Neural cell (in vitro differentiated cells): ENCODE results near the gene HS6ST2. TPM values are rescaled to one million over a fixed set of nuclear protein-coding genes. Genes with fewer than 3 reads are reported as not detected.

ENCODE experiments used
- H2AFZ ChIP-seq: fragments of 200-600, 300-800 bp; sonication (generic), shearing (Covaris generic); 2 replicates; pipeline ENCODE4 v1.6.0; 2014; ENCODE audit warnings: low read depth, mild to moderate bottlenecking, antibody characterized with exemption, low read length, moderate library complexity
- H3F3A ChIP-seq: fragments of 200-600 bp; shearing (Covaris generic); 2 replicates; pipeline ENCODE4 v1.6.1; 2016; ENCODE audit warnings: mild to moderate bottlenecking, moderate library complexity, mixed read lengths, antibody characterized with exemption, low read length; ENCODE audit not compliant: insufficient read depth, poor library complexity, severe bottlenecking
- H3K27ac ChIP-seq: fragments of 200-600, 300-800 bp; sonication (generic), shearing (Covaris generic); 2 replicates; pipeline ENCODE4 v1.5.1; 2014; ENCODE audit warnings: mild to moderate bottlenecking, low read length, moderate library complexity
- H3K27me3 ChIP-seq: fragments of 300-800, 200-600 bp; sonication (generic), shearing (Covaris generic); 2 replicates; pipeline ENCODE4 v1.6.0; 2014; ENCODE audit warnings: mild to moderate bottlenecking, low read depth, low read length, moderate library complexity; ENCODE audit not compliant: insufficient read depth
- H3K36me3 ChIP-seq: fragments of 300-800, 200-600 bp; sonication (generic), shearing (Covaris generic); 2 replicates; pipeline ENCODE4 v1.5.1; 2014; ENCODE audit warnings: mild to moderate bottlenecking, antibody characterized with exemption, low read length, moderate library complexity; ENCODE audit not compliant: insufficient read depth
- H3K4me2 ChIP-seq: fragments of 300-800, 200-600 bp; sonication (generic), shearing (Covaris generic); 2 replicates; pipeline ENCODE4 v1.6.0; 2014; ENCODE audit warnings: mild to moderate bottlenecking, low read length
- H3K4me3 ChIP-seq: fragments of 300-800, 200-600 bp; sonication (generic), shearing (Covaris generic); 2 replicates; pipeline ENCODE4 v1.5.1; 2014; ENCODE audit warnings: mild to moderate bottlenecking, low read length, moderate library complexity
- H3K79me2 ChIP-seq: fragments of 200-600 bp; shearing (Covaris generic); replicated peaks from 2 replicates; pipeline ENCODE4 v1.6.0; 2014; ENCODE audit warnings: mild to moderate bottlenecking, low read length, moderate library complexity; ENCODE audit not compliant: insufficient read depth
- H3K9ac ChIP-seq: fragments of 300-800, 200-600 bp; sonication (generic), shearing (Covaris generic); 2 replicates; pipeline ENCODE4 v1.6.1; 2016; ENCODE audit warnings: mild to moderate bottlenecking, low read length, mixed read lengths
- H3K9me2 ChIP-seq: fragments of 200-600 bp; shearing (Covaris generic); 2 replicates; pipeline ENCODE4 v1.6.1; 2016; ENCODE audit warnings: mild to moderate bottlenecking, low read length, mixed read lengths; ENCODE audit not compliant: insufficient read depth
- H3K9me3 ChIP-seq: fragments of 200-600, 300-800 bp; sonication (generic), shearing (Covaris generic); 2 replicates; pipeline ENCODE4 v1.6.1; 2016; ENCODE audit warnings: mild to moderate bottlenecking, mixed run types, low read length, moderate library complexity, mixed read lengths
- H4K20me1 ChIP-seq: fragments of 200-600 bp; shearing (Covaris generic); 2 replicates; pipeline ENCODE4 v1.6.1; 2016; ENCODE audit warnings: mild to moderate bottlenecking, mixed run types; ENCODE audit not compliant: insufficient read depth
- CTCF ChIP-seq: fragments of 450-650 bp; IDR thresholded peaks from 2 replicates; pipeline ENCODE4 v1.5.1; 2014; ENCODE audit warnings: antibody characterized with exemption, mild to moderate bottlenecking, moderate library complexity; ENCODE audit not compliant: poor library complexity, severe bottlenecking
- EP300 ChIP-seq: fragments of 450-650 bp; conservative IDR thresholded peaks from 2 replicates; pipeline ENCODE4 v1.6.1; 2014; ENCODE audit warnings: antibody characterized with exemption, mild to moderate bottlenecking, moderate library complexity; ENCODE audit not compliant: poor library complexity, severe bottlenecking
- EZH2 ChIP-seq: fragments of 200-600, 300-800 bp; shearing (Covaris generic), sonication (generic); IDR thresholded peaks from 2 replicates; pipeline ENCODE4 v1.6.1; 2014; ENCODE audit warnings: antibody characterized with exemption, low read length, borderline replicate concordance, mild to moderate bottlenecking; ENCODE audit not compliant: insufficient read depth, poor library complexity, severe bottlenecking
- MXI1 ChIP-seq: fragments of 450-650 bp; conservative IDR thresholded peaks from 2 replicates; pipeline ENCODE4 v1.6.1; 2014; ENCODE audit warnings: antibody characterized with exemption, mild to moderate bottlenecking; ENCODE audit not compliant: poor library complexity, severe bottlenecking
- POLR2AphosphoS5 ChIP-seq: IDR thresholded peaks from 2 replicates; pipeline ENCODE4 v1.6.1; 2012
- RAD21 ChIP-seq: fragments of 450-650 bp; conservative IDR thresholded peaks from 2 replicates; pipeline ENCODE4 v1.6.1; 2014; ENCODE audit warnings: antibody characterized with exemption, mild to moderate bottlenecking, moderate library complexity
- REST ChIP-seq: IDR thresholded peaks from 2 replicates; pipeline ENCODE4 v1.6.1; 2012; ENCODE audit warnings: borderline replicate concordance
- SMC3 ChIP-seq: fragments of 450-650 bp; conservative IDR thresholded peaks from 2 replicates; pipeline ENCODE4 v1.6.1; 2014; ENCODE audit warnings: antibody characterized with exemption, mild to moderate bottlenecking, moderate library complexity; ENCODE audit not compliant: poor library complexity
- TAF1 ChIP-seq: IDR thresholded peaks from 2 replicates; pipeline ENCODE4 v1.6.1; 2012; ENCODE audit warnings: low read depth
- polyA plus RNA-seq: library from polyadenylated mRNA; depleted of rRNA; stranded (reverse); fragments of >200 nt; gene quantifications from 2 replicates; pipeline ENCODE4 v1.2.3, GENCODE V29; 2014

The HS6ST2 gene
- polyA plus RNA-seq, 1 donor from 2014 or later: 43.0 TPM

GRCh38 chrX:132862562-132862961, 95.9 kb downstream of the HS6ST2 start:
- H3K4me2 ChIP-seq: no peak overlapping the region
- H3K79me2 ChIP-seq: no peaks in the 10 kb centered on the region
- H2AFZ ChIP-seq: no peak overlapping the region
- no peaks in the 10 kb centered on the region for H3K36me3 ChIP-seq
- H3K27me3 ChIP-seq: no peaks in the 10 kb centered on the region
- no peak overlapping the region for H3K4me3 ChIP-seq
- no peaks in the 10 kb centered on the region for H3K9me3 ChIP-seq
- no peaks in the 10 kb centered on the region for H4K20me1 ChIP-seq
- no peaks in the 10 kb centered on the region for H3F3A ChIP-seq
- H3K9ac ChIP-seq: no peak overlapping the region
- no peak overlapping the region for H3K27ac ChIP-seq
- H3K9me2 ChIP-seq: no peaks in the 10 kb centered on the region
- TF ChIP-seq RAD21: no peak
- no peak for TF ChIP-seq TAF1
- no peak for TF ChIP-seq REST
- TF ChIP-seq CTCF: no peak
- no peak for TF ChIP-seq EZH2
- TF ChIP-seq MXI1: no peak
- no peak for TF ChIP-seq SMC3
- TF ChIP-seq EP300: no peak

GRCh38 chrX:132861076-132861475, 97.4 kb downstream of the HS6ST2 start:
- no peak for TF ChIP-seq TAF1
- H3K9me3 ChIP-seq: no peaks in the 10 kb centered on the region
- H3K4me3 ChIP-seq: no peak overlapping the region
- H3K9ac ChIP-seq: no peak overlapping the region
- H3K36me3 ChIP-seq: no peaks in the 10 kb centered on the region
- no peaks in the 10 kb centered on the region for H4K20me1 ChIP-seq
- H3F3A ChIP-seq: no peaks in the 10 kb centered on the region
- no peak overlapping the region for H3K27ac ChIP-seq
- H3K27me3 ChIP-seq: no peaks in the 10 kb centered on the region
- no peaks in the 10 kb centered on the region for H3K9me2 ChIP-seq
- H3K4me2 ChIP-seq: no peak overlapping the region
- H2AFZ ChIP-seq: no peak overlapping the region
- no peaks in the 10 kb centered on the region for H3K79me2 ChIP-seq

GRCh38 chrX:132860200-132860599, 98.2 kb downstream of the HS6ST2 start:
- Histone ChIP-seq H3K27ac (no peak overlapping the region), H3K9me2 (no peaks in the 10 kb centered on the region), H3F3A (no peaks in the 10 kb centered on the region), H3K27me3 (no peaks in the 10 kb centered on the region), H3K36me3 (no peaks in the 10 kb centered on the region), H4K20me1 (no peaks in the 10 kb centered on the region), H3K79me2 (no peaks in the 10 kb centered on the region), H3K9ac (no peak overlapping the region), H2AFZ (no peak overlapping the region), H3K4me2 (no peak overlapping the region), H3K9me3 (no peaks in the 10 kb centered on the region), H3K4me3 (no peak overlapping the region)
- TF ChIP-seq EP300 (no peak), REST (no peak), POLR2AphosphoS5 (no peak), RAD21 (no peak), TAF1 (no peak), EZH2 (no peak), SMC3 (no peak), CTCF (no peak), MXI1 (no peak)
